GM12874 (cell line): ENCODE results near the gene DDX31.

Experiments used
- CTCF ChIP-seq: IDR thresholded peaks from 2 replicates; pipeline ENCODE4 v1.5.1; 2011; ENCODE audit warnings: low read depth, mild to moderate bottlenecking, control low read depth, low read length, moderate library complexity; ENCODE audit not compliant: insufficient read depth

Gene DDX31

DNA sequence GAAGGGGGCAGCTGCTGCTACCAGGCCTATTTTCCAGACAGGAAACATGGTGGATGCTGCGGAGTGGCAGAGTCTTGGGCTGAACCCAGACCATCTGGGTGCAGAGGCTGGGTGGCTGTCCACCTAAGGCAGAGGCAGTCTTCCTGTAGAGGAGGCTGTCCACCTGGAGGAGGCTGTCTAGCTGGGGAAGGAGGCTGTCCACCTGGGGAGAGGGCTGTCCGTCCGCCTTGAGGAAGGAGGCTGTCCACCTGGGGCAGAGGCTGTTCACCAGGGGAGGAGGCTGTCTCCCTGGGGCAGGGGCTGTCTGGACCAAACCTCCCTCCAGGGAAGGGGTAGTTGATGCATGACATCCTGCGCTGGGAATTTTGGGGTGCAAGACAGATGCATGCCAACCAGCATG, 126.5 kb downstream of the DDX31 start:
- no peak for TF ChIP-seq CTCF
